HepG2 (cell line): Measurements from ENCODE around the gene TMEM62. TPM values are rescaled to one million over a fixed set of nuclear protein-coding genes. Genes with fewer than 3 reads are reported as not detected.
A peak's percentile ranks its signal among the peaks of the same experiment; 100 is the strongest.

Experiments
- AKAP8 ChIP-seq: sonication (generic); formaldehyde crosslinking; IDR thresholded peaks from 2 replicates; pipeline ENCODE4 v1.5.1; 2020; ENCODE audit warnings: mild to moderate bottlenecking, missing genetic modification reagents
- ARID3A ChIP-seq: IDR thresholded peaks from 2 replicates; pipeline ENCODE4 v1.6.1; 2012; ENCODE audit warnings: low read depth, low read length, improper control_type of control experiment
- ETV5 ChIP-seq: IDR thresholded peaks from 2 replicates; pipeline ENCODE4 v1.6.1; 2018; ENCODE audit warnings: missing biosample characterization, missing genetic modification reagents, inconsistent platforms, borderline replicate concordance
- HOXA3 ChIP-seq: sonication (generic); formaldehyde crosslinking; IDR thresholded peaks from 2 replicates; pipeline ENCODE4 v1.5.0; 2020; ENCODE audit warnings: missing genetic modification reagents
- JUND ChIP-seq: sonication (generic); formaldehyde crosslinking; IDR thresholded peaks from 2 replicates; pipeline ENCODE4 v1.8.0; 2022; ENCODE audit warnings: mild to moderate bottlenecking, missing genetic modification reagents
- MED13 ChIP-seq: sonication (generic); formaldehyde crosslinking; IDR thresholded peaks from 2 replicates; pipeline ENCODE4 v1.5.0; 2020; ENCODE audit warnings: missing genetic modification reagents
- NR2F6 ChIP-seq, 2 experiments: IDR thresholded peaks; 2 replicates each; pipeline ENCODE4 v1.6.1; 2016; ENCODE audit warnings: antibody characterized with exemption in 1 of 2, mild to moderate bottlenecking in 1 of 2
- PITX1 ChIP-seq: sonication (generic); formaldehyde crosslinking; IDR thresholded peaks from 2 replicates; pipeline ENCODE4 v1.5.1; 2020; ENCODE audit warnings: mild to moderate bottlenecking, missing genetic modification reagents
- SALL1 ChIP-seq: sonication (generic); formaldehyde crosslinking; IDR thresholded peaks from 2 replicates; pipeline ENCODE4 v1.8.0; 2022; ENCODE audit warnings: mild to moderate bottlenecking, missing genetic modification reagents
- TFDP1 ChIP-seq: IDR thresholded peaks from 2 replicates; pipeline ENCODE4 v1.6.1; 2016; ENCODE audit warnings: missing compliant biosample characterization, missing genetic modification reagents, borderline replicate concordance
- THYN1 ChIP-seq: sonication (generic); formaldehyde crosslinking; IDR thresholded peaks from 2 replicates; pipeline ENCODE4 v1.8.1; 2023; ENCODE audit warnings: low read depth, mild to moderate bottlenecking, moderate library complexity, missing genetic modification reagents, borderline replicate concordance
- ZBTB20 ChIP-seq: sonication (generic); formaldehyde crosslinking; IDR thresholded peaks from 2 replicates; pipeline ENCODE4 v1.8.1; 2023; ENCODE audit warnings: missing genetic modification reagents, low read depth, mild to moderate bottlenecking, borderline replicate concordance
- ZMYM2 ChIP-seq: sonication (generic); formaldehyde crosslinking; IDR thresholded peaks from 2 replicates; pipeline ENCODE4 v1.8.0; 2022; ENCODE audit warnings: mild to moderate bottlenecking, missing genetic modification reagents
- ZNF143 ChIP-seq: sonication (generic); formaldehyde crosslinking; IDR thresholded peaks from 2 replicates; pipeline ENCODE4 v1.4.0; 2020; ENCODE audit warnings: missing genetic modification reagents
- ZNF335 ChIP-seq: sonication (generic); formaldehyde crosslinking; IDR thresholded peaks from 2 replicates; pipeline ENCODE4 v1.4.0; 2020; ENCODE audit warnings: missing genetic modification reagents
- ZNF367 ChIP-seq: sonication (generic); formaldehyde crosslinking; IDR thresholded peaks from 2 replicates; pipeline ENCODE4 v1.4.0; 2020; ENCODE audit warnings: missing genetic modification reagents, borderline replicate concordance
- ZNF432 ChIP-seq: sonication (generic); formaldehyde crosslinking; IDR thresholded peaks from 2 replicates; pipeline ENCODE4 v1.5.0; 2020; ENCODE audit warnings: missing genetic modification reagents, mild to moderate bottlenecking, borderline replicate concordance
- ZNF550 ChIP-seq: sonication (generic); formaldehyde crosslinking; IDR thresholded peaks from 2 replicates; pipeline ENCODE4 v1.4.0; 2020; ENCODE audit warnings: mild to moderate bottlenecking, missing genetic modification reagents, borderline replicate concordance
- ZNF614 ChIP-seq: IDR thresholded peaks from 2 replicates; pipeline ENCODE4 v1.6.1; 2018; ENCODE audit warnings: missing biosample characterization, missing genetic modification reagents, inconsistent platforms, borderline replicate concordance
- ZNF670 ChIP-seq: sonication (generic); formaldehyde crosslinking; IDR thresholded peaks from 2 replicates; pipeline ENCODE4 v1.8.0; 2022; ENCODE audit warnings: mild to moderate bottlenecking, missing genetic modification reagents, borderline replicate concordance
- ZNF710 ChIP-seq: sonication (generic); formaldehyde crosslinking; IDR thresholded peaks from 2 replicates; pipeline ENCODE4 v1.5.0; 2020; ENCODE audit warnings: mild to moderate bottlenecking, missing genetic modification reagents, borderline replicate concordance
- ZNF777 ChIP-seq: sonication (generic); formaldehyde crosslinking; IDR thresholded peaks from 2 replicates; pipeline ENCODE4 v1.4.0; 2020; ENCODE audit warnings: missing genetic modification reagents
- ZNF83 ChIP-seq: sonication (generic); formaldehyde crosslinking; IDR thresholded peaks from 2 replicates; pipeline ENCODE4 v1.4.0; 2020; ENCODE audit warnings: missing genetic modification reagents, mild to moderate bottlenecking, borderline replicate concordance
- ZSCAN5A ChIP-seq: sonication (generic); formaldehyde crosslinking; IDR thresholded peaks from 2 replicates; pipeline ENCODE4 v1.8.0; 2022; ENCODE audit warnings: mild to moderate bottlenecking, missing genetic modification reagents, borderline replicate concordance
- polyA plus RNA-seq, 8 experiments: library from polyadenylated mRNA; depleted of rRNA in 3 of 8; stranded (reverse) in 7 of 8; unstranded in 1 of 8; fragments of >200 nt; fragmentation: Illumina TruSeq in 4 of 8; extraction: Trizol in 4 of 8; gene quantifications; 2 replicates each; pipeline versions ENCODE4 v1.2.1 to v1.2.3, GENCODE V29; 2011 to 2016; ENCODE audit warnings: low read depth in 4 of 8, missing spikeins in 1 of 8, mixed read lengths in 1 of 8; ENCODE audit not compliant: insufficient read depth in 1 of 8
- total RNA-seq, 5 experiments: library from RNA; depleted of rRNA; stranded (reverse); fragments of >200 nt; fragmentation: Illumina TruSeq; extraction: Trizol; gene quantifications; 2 replicates each; pipeline ENCODE4 v1.2.3, GENCODE V29; 2016; ENCODE audit warnings: low read depth in 1 of 5

Gene TMEM62
- total and polyA plus RNA-seq, 2 of the 13 experiments (the other 11 are each of a cell fraction or from before 2014, with no cell fraction given), result 14.2 to 20.9 TPM

GRCh38 chr15:43105778-43106485, 27.5 kb upstream of the TMEM62 start, which contains the start of gene UBR1 (continued):
- TF ChIP-seq ZNF335 (peak; percentile 54; the same call in 1 of the 2 replicates), HOXA3 (CRISPR knock-in tag) (peak; percentile 90), ZNF670 (CRISPR knock-in tag) (0 out of 2 replicates have a peak, but pooled peaks have one; percentile 54), ZNF710 (CRISPR knock-in tag) (0 out of 2 replicates have a peak, but pooled peaks have one; percentile 47), JUND (CRISPR knock-in tag) (no peak), ZNF777 (CRISPR knock-in tag) (0 out of 2 replicates have a peak, but pooled peaks have one; percentile 47), ZMYM2 (CRISPR knock-in tag) (peak; percentile 30; the same call in 1 of the 2 replicates), SALL1 (peak; percentile 63; the same call in 1 of the 2 replicates), PITX1 (CRISPR knock-in tag) (no peak), ZBTB20 (CRISPR knock-in tag) (0 out of 2 replicates have a peak, but pooled peaks have one; percentile 36), ZSCAN5A (CRISPR knock-in tag) (peak; percentile 66; the same call in 1 of the 2 replicates), ARID3A (no peak), ZNF143 (CRISPR knock-in tag) (no peak), AKAP8 (CRISPR knock-in tag) (no peak), ZNF83 (no peak), MED13 (CRISPR knock-in tag) (no peak), ZNF367 (CRISPR knock-in tag) (no peak), ETV5 (CRISPR knock-in tag) (peak; percentile 93), NR2F6 (IDR thresholded peaks at IDR 0.05) (no peak; the same call in 1 of the 2 replicates), NR2F6 (CRISPR knock-in tag; IDR thresholded peaks at IDR 0.05) (peak; percentile 43), THYN1 (CRISPR knock-in tag) (no peak), ZNF550 (CRISPR knock-in tag) (no peak), ZNF432 (CRISPR knock-in tag) (no peak), ZNF614 (CRISPR knock-in tag) (0 out of 2 replicates have a peak, but pooled peaks have one; percentile 15), TFDP1 (CRISPR knock-in tag) (no peak)
